Stimulated activated CD4-positive, alpha-beta T cell treated with anti-CD3 and anti-CD28 coated beads, Interleukin-4, amount 100 ng/mL, for 4 hours (primary cell): ENCODE measurements around the gene QRFP.

ENCODE experiments used
- DNase-seq, 2 experiments: peaks; one replicate each; pipeline ENCODE4 v3.0.0-alpha.2; 2020

Gene QRFP

DNA sequence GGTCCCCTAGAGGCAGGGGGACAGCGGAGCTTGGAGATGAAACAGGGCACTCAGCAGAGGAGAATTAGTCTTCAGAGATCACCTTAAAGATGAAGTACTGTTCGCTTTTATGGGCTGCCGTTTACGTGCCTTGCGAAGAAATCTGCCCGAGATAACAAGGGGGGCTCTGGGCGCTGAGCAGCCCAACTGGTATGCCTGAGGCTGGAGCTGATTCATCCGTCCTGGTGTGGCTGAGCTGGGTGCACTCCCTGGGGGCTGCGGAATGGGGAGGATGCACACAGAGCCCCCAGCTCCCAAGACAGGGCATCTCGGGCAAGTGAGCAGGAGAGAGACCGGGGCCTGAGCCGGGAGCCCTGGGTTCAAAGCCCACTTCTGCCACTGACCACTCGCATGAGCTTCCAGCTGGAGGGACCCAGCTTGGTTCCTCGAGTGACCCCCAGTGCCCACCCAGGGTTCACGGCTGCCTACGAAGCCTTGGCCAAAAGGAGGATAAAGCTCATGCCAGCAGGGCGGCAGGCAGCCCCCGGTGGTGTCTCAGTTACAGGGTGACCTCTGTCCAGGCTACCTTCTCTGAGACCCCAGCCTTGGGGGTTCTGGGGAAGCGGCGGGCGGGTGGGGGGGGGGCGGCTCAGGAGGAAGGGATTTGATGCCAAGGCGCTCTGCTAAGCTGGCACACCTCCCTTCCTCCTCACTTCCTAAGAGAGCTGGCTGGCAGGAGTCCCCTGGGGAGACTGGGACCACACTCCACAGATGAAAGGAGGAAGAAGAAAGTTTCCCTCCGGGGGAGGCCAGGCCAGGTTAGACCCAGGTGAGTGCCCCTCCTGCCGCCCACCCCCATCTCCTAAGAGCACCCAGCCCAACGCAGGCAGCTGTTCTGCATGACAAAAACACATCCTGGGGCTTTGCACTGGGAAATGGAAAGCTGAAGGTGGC lies 36.8 kb upstream of the QRFP start:
- DNase-seq, result no peak

DNA sequence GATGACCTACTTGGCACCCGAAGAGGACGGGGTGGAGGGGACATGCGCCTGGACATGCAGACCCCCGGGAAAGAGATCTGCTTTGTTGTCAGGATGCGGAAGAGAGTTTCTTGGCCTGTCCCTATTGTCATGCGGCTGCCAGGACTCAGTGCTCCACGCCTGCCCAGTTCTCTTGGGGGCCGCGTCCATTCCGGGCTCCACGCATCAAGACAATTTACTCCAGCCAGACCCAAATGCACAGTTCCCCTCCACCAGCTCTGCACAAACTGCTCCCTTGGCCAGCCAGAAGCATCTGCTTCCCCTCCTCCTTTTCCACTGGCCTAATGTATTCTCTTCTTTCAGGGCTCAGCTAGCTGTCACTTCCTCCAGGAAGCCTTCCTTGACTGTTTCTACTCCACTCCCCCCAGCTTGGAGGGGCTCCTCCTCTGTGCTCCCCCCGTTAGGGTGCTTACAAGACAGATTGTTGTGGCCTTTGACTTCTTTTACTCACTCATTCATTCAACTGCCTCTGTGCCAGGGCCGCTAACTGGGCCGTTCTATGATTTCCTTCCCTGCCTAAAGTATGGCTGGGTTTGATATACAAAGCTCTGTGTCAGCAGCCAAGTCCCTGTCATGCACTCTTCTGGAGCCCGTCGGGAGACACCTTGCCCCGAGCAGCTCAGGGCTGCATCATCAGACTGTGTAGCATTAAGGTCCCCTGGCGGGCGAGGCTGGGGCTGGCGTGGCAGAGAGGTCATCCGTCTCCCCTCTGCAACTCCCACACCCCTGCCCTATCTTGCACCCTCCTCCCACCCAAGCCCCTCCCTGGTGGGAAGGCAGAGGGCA lies 35.9 kb upstream of the QRFP start:
- no peak for DNase-seq

DNA sequence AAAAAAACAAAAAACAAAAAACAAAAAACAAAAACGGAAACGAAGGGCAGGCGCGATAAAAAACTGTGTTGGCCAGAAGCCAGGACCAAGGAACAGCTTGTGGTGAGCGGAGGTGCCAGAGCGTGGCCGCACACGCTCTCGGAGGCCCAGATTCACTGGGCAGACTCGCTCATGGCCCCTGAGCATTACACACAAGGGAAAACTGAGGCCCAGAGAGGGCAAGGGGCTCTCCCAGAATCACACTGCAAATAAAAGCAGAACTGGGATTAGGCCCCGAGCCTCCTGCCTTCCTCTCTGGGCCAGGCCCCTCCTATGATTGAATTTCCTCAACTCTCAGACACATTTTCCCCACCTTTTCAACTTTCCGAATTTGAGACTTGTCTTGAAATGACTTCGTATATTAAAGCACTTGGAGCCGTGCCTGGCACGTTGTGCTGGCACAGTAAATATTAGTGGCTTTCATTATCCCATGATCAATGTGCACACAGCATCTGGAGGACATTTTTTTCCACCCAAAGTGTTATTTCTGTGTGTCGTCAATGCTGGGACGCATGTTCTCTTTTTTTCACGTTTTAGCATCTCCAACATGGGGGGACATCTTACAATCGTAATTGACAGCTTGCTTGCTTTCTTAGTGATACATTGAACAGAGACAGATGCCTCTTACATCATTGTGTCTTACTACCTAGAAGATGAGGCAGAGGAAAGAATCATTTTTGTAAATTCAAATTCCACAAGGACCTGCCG lies 35.1 kb upstream of the QRFP start:
- no peak for DNase-seq

DNA sequence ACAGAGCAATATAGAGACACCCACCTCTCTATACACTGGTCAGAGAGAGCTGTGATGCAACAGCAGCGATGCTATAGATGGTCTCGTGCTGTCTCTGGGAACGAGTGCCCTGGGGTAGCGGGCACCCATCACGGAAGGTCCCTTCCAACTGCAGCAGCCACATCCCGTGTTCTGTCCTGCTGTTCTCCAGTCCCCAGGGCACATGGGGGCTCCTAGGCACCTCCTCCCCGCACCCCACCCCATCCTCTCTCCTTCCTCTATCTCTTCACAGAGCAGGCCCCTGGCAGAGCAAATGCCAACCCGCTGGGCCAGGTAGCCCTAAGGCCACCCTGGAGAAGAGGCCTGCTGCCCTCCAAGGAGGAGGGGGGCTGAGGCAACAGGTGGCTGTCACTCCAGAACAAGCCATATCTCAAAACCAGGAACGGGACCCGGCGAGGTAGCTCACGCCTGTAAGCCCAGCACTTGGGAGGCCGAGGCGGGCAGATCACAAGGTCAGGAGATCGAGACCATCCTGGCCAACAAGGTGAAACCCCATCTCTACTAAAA lies 34.3 kb upstream of the QRFP start:
- DNase-seq, result no peak

DNA sequence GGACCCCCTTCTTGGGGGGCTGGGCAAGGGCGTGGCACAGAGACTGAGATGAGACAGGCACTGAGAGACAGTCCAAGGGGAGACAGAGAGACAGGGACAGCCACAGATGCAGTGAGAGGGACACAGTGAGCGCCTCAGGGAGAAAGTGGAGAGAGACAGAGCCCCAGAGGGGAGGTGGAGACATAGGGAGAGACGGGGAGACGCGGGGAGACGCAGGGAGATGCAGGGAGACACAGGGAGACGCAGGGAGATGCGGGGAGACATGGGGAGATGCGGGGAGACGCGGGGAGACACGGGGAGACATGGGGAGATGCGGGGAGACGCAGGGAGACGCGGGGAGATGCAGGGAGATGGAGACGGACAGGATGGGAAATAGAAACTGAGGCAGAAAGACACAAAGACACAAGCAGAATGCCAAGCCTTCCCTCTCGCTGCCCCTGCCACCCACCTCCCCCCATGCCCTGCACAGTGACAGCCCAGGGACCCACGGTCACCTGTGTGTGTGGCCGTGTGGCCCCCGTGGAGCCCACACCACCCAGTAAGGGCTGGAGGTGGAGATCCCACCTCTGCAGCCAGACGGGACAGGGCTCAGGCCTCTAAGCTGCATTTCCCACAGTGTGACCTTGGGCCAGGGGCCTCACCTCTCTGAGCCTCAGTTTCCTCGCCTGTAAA lies 33.7 kb upstream of the QRFP start:
- no peak for DNase-seq

DNA sequence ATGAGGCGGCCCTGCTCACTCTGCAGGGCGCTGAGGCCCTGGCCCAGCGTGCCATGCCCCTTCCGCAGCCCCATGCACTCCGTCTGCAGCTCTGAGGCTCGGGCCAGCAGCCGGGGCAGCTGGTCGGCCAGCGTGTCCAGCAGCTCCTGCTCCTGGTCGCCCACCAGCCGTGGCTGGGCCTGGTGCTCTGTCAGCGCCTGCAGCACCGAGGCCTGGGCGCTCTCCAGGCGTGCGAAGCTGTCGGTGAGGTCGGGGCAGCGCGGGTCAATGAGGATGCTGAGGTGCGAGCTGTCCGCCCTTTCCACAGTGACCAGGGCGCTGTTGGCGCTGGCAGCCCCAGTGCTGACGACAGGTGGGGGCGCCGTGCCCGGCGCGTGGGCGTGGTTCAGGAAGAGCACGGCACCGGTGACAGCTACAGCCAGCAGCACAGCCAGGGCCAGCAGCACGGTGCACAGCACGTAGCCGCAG lies 33.0 kb upstream of the QRFP start:
- DNase-seq, result no peak

DNA sequence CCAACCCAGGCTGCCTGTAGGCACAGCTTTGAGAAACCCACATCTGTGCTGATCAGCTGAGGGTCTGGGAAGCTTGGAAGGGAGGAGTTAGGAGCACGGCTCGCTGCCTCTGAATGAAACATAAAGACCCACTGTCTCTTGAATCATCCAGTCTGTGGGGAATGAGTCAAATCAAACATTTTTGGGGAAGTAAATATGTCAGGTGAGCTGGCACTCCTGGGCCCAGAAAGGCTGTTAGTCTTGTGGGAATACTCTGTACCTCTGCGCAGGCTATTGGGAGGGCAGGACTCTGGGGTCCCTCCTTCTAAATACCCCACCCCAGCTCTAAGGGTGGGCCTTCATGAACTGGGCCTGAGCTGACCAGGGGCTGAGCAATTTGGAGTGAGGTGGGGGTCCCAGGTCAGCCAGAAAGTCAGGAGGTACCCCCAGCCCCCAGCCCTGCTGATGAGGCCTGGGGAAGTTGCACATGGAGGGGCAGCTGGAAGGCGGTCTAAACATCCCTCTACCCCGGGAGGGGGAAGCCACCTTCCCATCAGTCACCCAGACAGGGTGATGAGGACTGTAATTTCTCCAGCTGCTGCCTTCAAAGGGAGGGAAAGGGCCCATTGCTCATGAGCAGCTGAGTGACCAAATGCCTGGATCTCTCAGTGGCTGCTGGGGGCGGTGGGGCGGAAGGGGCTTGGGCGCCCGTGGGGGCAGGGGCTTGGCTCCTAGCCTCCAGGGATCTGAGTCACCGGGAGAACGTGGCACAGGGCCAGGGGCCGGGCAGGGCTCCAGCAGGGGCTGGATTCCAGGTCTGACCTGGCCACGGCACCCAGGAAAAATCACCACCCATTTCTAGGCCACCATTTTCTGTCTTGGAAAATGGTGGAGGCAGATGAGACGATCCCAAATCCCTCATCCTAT lies 31.6 kb upstream of the QRFP start:
- no peak for DNase-seq

DNA sequence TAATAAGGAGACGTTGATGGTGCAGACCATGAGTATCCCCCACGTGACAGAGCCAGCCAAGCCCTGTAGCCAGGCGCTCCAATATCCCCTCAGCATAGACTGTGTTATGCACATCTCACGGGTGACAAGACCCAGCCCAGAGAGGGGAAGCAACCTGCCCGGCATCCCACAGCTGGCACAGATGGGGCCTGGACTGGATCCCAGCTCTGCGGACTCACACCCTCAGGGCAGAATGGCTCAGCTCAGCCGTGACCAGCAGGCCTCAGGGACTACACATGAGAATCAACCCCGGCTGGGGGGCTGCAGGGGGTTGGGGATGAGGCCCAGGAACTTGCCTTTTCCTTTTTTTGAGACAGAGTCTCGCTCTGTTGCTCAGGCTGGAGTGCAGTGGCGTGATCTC lies 30.7 kb upstream of the QRFP start:
- DNase-seq, result no peak

DNA sequence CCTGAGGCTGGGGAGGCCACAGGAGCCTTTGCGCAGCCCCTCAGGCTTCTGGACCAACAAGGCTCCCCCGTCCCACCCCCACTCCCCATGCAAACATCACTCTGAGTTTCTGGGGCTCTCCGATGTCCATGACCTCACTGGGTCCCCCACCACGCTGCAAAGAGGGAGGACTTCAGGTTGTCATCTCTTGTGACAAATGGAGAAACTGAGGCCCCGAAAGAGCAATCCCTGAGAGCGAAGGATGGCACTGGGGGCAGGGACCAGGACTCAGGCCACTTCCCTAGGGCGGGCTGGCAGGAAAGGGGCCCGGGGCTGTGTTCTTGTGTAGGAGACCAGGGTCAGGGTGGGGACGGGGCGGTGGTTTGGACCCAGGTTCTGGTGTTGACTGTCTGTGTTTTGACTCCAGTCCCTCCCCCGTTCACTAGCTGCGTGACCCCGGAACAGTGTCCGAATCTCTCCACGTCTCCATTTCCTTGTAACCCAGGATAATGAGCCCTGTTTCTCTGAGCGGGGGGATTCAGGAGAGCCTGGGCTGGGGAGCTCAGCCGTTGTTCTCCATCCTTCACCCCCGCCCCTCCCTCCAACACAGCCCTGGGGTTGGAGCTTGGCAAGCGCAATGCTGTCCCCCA lies 28.6 kb upstream of the QRFP start:
- DNase-seq, result no peak

DNA sequence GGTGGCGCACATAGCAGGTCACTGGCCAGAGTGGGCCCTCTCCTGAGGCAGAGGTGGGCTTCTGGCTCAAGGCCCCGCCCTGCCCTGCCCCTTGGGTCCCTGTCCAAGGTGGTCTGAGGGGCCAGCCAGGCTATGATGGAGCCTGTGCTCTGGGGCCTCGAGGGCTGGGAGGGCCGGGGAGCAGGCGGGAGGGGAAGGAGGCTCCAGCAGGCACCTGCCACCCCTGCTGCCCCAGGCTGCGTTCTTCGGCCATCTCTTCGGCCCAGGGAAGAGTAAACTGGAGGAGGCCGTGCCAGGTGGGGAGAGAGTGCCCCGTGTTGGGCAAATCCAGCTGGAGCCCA lies 27.8 kb upstream of the QRFP start:
- no peak for DNase-seq

DNA sequence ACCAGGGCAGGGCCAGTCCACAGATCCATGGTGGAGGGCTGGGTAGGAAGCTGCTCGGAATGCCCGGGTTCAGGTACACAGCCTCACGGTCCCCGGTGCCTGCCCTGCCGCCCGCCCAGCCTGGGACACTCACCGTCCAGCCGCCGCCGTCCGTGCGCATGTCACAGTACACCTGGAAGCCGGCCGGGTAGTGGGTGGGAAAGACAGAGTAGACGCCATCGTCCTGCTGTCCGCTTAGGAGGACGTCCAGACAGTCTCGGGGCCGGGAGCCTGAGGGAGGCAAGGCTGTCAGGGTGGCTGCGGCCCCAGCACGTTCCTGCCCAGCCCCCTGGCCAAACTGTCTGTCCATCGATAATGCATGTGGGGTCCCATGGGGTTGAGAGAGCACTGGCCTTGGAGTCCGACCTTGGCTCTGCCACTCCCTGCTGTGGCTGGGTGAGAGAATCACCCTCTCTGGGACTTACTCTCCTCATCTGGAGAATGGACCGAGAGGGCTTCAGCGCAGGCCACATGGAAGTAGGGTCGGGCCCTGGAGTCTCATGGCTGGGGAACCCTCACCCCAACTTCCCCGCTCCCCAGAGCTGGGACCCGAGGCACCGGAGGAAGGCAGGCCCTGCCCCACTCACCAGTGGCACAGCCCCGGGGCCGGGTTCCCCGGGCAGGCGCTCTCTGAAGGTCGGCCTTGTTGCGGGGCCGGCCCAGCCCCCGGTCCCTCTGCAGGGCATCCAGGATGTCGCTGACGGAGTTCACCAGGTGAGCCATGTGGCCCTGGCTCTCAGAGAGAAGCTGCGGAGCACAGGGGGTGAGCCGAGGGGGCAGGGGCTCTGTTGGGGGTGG lies 27.2 kb upstream of the QRFP start:
- DNase-seq, result no peak

DNA sequence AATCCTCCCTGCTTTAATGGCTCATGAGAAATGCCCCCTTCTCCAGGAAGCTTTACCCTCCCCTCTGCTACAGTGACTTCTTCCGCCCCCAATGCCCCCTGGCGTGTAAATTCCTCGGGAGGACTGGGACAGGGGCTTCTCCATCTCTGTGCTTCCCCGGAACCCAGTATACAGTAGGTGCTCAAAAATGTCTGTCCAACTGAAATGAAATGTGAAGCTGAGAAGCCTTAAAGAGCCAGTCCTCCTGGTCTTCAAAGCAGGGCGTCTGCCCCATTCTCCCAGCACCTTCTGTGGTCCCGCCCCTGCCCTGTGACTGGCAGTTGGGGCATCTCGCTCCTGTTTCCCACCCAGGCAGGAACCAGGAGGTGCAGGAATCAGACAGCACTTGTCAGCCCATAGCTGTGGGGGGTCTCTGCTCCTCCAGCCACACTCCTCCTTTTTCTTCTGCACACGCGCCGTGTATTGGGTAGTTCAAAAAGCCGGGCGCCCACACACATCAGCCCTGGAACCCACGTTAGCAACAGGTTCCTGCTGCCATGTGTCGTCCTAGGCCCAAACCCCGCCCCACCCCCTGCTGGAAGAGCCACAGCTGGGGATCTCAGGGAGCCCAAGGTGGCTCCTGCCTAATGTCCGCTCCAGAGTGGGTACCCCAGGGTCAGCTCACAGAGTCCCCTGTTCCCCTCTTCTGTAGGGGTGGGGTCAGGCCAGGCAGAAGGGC lies 26.4 kb upstream of the QRFP start:
- DNase-seq, result no peak

DNA sequence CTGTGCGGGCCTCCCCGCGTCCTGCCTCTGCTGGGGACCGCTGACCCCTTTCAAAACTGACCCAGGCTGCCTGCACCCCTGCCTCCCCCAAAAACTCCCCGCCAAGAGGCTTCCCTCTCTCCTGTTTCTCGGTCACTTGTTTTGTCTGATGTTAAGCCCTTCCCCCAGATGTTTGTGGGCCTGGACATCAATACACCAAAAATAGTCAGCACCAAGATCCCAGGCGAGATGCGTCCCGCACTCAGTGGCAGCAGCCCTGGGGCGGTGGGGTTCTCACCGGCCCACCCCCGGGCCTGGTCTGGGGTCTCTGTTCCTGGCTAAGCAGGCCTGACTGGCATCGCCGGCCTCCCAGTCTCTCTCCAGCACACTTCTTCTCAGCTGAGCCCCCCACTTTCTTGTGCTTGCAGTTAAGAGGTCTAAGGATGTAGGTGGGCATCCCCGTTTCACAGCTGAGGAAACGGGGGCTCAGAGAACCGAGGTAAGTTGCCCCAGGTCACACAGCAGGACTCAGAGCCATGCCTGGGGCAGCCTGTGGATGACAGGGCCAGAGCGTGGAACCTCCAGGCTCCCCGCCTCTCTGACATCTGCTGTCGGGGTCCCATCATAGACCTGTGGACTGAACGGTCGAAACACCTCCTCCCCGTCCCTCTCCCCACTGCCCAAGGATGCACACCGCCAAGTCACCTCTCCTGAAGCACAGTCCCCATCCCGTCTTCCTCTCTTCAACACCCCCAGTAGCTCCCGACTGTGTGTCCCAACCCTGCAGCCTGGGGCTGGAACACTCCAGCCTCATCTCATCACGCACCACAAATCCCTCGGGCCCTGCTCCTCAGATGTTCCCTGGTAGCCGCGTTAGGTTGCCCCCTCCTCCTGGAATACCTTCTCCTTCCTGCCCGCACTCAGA lies 25.6 kb upstream of the QRFP start:
- no peak for DNase-seq

DNA sequence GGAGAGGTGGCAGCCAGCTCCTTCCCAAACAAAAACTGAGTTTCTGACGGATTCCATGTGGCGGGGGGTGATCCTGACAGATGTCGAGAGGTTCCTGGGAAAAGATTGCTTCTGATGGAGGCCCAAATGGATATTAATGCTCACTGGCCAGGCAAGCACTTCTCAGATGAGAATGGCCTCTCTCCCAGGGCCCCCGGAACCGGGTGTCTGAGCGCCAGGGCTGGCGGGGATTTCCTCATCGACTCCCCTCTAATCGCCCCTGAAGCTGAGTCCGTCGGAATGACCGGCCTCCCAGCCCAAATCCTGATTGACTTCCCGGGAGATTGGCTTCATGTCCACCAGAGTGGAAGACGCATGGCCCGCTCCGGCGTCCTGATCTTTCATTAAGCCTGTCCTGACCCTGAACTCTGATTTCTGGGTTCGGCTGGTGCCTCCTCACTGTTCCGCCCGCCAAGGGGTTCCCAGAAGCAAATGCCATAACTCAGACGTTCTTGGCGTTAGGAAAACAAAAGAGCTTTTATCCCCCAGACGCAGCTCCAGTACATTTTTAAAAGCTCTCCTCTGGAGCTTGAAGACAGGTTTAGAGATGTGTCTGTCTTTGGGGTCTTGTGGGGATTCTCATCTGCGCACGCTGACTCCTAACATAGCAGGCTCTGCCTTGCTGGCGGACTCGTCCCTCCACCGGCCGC lies 24.8 kb upstream of the QRFP start:
- no peak for DNase-seq

DNA sequence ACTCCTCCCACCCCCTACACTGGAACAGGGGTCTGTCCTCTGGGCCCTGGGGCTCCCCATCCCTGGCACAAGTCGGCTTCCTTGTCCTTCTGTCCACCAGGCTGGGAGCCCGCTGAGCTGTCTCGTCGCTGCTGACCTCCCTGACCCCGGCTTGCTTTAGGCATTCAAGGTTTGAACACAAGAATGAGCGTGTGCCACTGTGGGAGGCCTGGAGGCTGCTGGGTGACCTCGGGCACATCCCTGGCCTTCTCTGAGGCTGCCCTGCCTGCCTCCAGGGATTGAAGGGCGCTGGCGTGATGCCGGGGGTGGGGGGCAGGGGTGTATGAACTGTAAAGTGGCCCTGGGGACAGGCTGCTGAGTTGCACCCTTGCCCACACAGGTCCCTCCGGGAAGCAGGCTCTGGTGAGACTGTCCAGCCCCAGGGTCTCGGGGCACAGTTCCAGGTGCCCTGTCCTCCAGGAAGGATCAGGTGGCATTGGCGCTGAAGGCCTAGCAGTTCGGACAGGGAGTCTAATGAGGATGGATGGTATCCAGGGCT lies 24.2 kb upstream of the QRFP start:
- no peak for DNase-seq

DNA sequence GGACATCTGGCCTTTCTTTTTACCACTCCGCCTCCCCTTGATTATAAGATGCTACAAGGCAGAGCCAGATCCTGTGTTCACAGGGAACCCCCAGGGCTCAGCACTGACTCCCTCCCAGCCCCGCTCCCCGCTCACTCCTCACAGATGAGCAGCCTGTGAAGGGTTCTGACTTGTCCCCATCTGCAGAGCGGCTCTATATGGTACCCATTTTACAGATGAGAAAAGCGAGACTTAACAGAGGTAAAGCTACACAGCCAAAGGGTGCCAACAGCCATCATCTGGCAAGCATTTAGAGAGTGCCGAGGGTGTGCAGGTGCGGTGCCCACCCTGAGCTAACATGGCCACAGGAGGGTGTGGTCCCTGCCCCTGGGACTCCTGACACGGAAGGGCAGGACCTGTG lies 23.6 kb upstream of the QRFP start:
- DNase-seq, result no peak

DNA sequence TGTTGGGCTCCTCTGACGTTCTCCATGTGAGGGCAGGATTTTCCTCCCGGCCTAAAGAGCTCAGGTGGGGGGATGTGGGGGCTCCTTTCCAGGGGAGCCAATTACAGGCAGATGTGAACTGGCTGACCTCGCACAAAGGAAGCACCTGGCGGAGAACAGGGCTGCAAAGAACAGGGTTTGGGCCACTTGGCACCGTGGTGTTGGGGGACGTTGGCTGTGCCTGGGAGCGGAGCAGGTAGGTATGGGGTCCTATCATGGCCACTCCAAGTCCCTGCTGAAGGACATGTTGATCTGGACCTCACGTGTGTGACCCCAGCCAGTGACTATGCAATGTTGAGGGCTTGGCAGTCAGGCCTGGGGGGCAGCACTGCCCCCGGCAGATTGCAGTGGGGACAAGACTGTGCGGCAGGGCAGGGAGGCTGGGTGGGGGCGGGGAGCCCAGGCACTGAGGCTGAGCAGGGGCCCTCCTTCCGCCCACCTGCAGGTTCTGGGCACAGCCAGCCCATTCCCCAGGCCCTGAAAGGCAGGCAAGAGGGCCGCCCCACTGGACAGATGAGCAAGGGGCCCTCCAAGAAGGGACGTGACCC lies 23.0 kb upstream of the QRFP start:
- DNase-seq, result no peak
